ENCODE data around the gene FBXO9. TPM values are rescaled to one million over a fixed set of nuclear protein-coding genes. Genes with fewer than 3 reads are reported as not detected.
"Not testable (repeated sequence)": the region's sequence is repeated elsewhere in the genome, so short reads cannot be mapped to it uniquely, and the experiment has no call there.

FBXO9 gene
- polyA plus RNA-seq, 1 donor = 175 TPM

DNA sequence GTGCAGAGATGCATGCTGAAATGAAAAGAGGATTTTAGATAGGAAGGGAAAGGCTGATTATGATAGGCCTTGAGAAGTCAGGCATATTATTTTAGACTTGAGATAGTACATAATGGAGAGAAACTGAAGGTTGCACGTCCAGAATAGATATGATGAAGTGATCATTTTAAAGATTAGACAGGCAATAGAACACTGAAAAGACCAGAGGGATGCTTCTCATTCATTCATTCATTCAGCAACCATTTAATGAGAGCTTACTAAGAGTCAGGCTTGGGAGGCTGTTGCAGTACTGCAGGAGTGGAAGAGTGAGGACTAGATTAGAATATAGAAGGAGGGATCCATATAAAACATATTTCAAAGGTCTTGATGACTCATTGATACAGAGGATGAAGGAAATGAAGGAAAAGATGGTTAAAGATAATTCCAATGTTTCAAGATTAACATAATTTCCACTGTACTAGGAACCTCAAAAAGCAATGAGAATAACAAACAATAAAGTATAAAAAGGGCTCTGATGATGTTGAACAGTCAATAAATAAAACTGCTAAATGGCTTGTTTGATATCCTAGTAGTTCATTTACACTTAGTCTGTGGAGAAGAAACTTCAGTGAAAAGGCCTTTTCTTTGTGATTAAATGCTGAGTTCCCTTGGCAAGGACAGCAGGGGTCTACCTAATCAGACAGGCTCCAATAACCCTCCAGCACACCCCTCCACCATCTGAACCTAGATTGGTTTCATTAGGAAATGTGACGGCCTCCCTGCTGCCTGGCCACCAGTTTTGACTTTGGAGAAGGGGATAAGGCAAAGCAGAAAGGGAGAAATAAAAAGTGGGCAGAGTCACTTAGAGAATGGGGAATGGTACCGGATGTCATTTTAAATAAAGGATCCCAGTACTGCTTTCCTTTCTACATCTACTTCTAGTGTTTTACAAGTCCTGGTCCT is 5.3 kb upstream of the FBXO9 start:
- 33% methylated on average over 1 of the region's 3 CpGs for WGBS (ENCODE audit: insufficient coverage, low lambda C conversion rate)
- H3K4me1 ChIP-seq (ENCODE audit: control insufficient read depth, insufficient read depth, low read length) = peaks cover 23% of the 10 kb centered on the region
- H3K27ac ChIP-seq (ENCODE audit: low read length) = peak overlapping the region; percentile 95

DNA sequence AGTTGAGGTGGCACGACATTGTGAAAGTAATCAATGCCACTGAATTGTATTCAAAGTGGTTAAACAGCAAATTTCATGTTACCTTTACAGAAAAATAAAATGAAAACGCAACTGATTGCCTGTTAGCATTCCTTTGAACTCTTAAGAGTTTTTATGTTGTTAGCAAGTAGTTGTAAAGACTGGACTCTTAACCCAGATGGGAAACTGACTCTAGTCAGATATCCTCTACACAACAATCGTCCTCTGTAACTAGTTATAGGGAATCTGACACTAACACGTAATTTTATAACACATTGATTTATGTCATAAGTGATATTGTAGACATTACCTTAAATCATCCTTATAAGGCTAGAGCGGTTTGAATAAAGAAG is 3.0 kb upstream of the FBXO9 start:
- Histone ChIP-seq H3K36me3 (ENCODE audit: control insufficient read depth, insufficient read depth, low read length) (no peaks in the 10 kb centered on the region), H3K27ac (ENCODE audit: low read length) (peak overlapping the region; percentile 95), H3K4me1 (ENCODE audit: control insufficient read depth, insufficient read depth, low read length) (peaks cover 10% of the 10 kb centered on the region), H3K27me3 (ENCODE audit: control insufficient read depth, insufficient read depth, low read length) (no peaks in the 10 kb centered on the region), H3K4me3 (ENCODE audit: low read length) (peak overlapping the region; percentile 81), H3K9me3 (ENCODE audit: control insufficient read depth, low read depth, low read length) (no peaks in the 10 kb centered on the region)
- 0% methylated on average over 1 of the region's 5 CpGs for WGBS (ENCODE audit: insufficient coverage, low lambda C conversion rate)
- peak in 1 of 2 donors; percentile 72 for DNase-seq

More for the DNA sequence above, 5.3 kb upstream of the FBXO9 start:
- Histone ChIP-seq H3K27me3 (ENCODE audit: control insufficient read depth, insufficient read depth, low read length) (no peaks in the 10 kb centered on the region), H3K9me3 (ENCODE audit: control insufficient read depth, low read depth, low read length) (no peaks in the 10 kb centered on the region), H3K4me3 (ENCODE audit: low read length) (peak overlapping the region; percentile 81), H3K36me3 (ENCODE audit: control insufficient read depth, insufficient read depth, low read length) (no peaks in the 10 kb centered on the region)
- peak in 1 of 2 donors; percentile 33 for DNase-seq

DNA sequence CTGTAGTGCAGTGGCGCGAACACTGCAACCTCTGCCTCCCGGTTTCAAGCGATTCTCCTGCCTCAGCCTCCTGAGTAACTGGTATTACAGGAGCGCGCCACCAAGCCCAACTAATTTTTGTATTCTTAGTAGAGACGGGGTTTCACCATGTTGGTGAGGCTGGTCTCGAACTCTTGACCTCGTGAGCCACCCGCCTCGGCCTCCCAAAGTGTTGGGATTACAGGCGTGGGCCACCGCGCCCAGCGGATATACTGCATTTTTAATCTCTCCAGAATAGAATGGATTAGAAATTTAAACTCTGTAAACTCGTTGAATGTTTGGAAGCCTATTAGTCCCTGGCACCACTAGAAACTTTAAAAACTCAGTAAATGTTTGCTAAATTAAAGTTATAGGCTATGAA is 949 bp upstream of the FBXO9 start:
- not testable (repeated sequence) for H3K27me3 ChIP-seq (ENCODE audit: control insufficient read depth, insufficient read depth, low read length); H3K36me3 ChIP-seq (ENCODE audit: control insufficient read depth, insufficient read depth, low read length); H3K27ac ChIP-seq (ENCODE audit: low read length); DNase-seq; H3K9me3 ChIP-seq (ENCODE audit: control insufficient read depth, low read depth, low read length)
- no CpG with 5 or more reads among the region's 16 CpGs for WGBS (ENCODE audit: insufficient coverage, low lambda C conversion rate)
- peak overlapping the region; percentile 77 for H3K4me3 ChIP-seq (ENCODE audit: low read length)
- H3K4me1 ChIP-seq (ENCODE audit: control insufficient read depth, insufficient read depth, low read length) = peaks cover 16% of the 10 kb centered on the region

- Histone ChIP-seq H3K27ac (ENCODE audit: low read length) (peak overlapping the region; percentile 95), H3K4me3 (ENCODE audit: low read length) (peak overlapping the region; percentile 77), H3K4me1 (ENCODE audit: control insufficient read depth, insufficient read depth, low read length) (peaks cover 16% of the 10 kb centered on the region), H3K27me3 (ENCODE audit: control insufficient read depth, insufficient read depth, low read length) (no peaks in the 10 kb centered on the region), H3K36me3 (ENCODE audit: control insufficient read depth, insufficient read depth, low read length) (no peaks in the 10 kb centered on the region), H3K9me3 (ENCODE audit: control insufficient read depth, low read depth, low read length) (no peaks in the 10 kb centered on the region)
- no CpG with 5 or more reads among the region's 26 CpGs for WGBS (ENCODE audit: insufficient coverage, low lambda C conversion rate)
- DNase-seq = peak; percentile 98 to 99
Observed at GRCh38 chr6:53064726-53065265, 408 bp upstream of the FBXO9 start.

- H3K4me1 ChIP-seq (ENCODE audit: control insufficient read depth, insufficient read depth, low read length) = peaks cover 16% of the 10 kb centered on the region
- H3K27ac ChIP-seq (ENCODE audit: low read length) = peak overlapping the region; percentile 95
- H3K36me3 ChIP-seq (ENCODE audit: control insufficient read depth, insufficient read depth, low read length) = peaks cover 4% of the 10 kb centered on the region
- WGBS (ENCODE audit: insufficient coverage, low lambda C conversion rate) = no CpG with 5 or more reads among the region's 19 CpGs
- DNase-seq = peak in 1 of 2 donors; percentile 70
- peak overlapping the region; percentile 77 for H3K4me3 ChIP-seq (ENCODE audit: low read length)
- no peaks in the 10 kb centered on the region for H3K27me3 ChIP-seq (ENCODE audit: control insufficient read depth, insufficient read depth, low read length)
- H3K9me3 ChIP-seq (ENCODE audit: control insufficient read depth, low read depth, low read length) = no peaks in the 10 kb centered on the region
Observed at GRCh38 chr6:53066077-53066417, 843 bp downstream of the FBXO9 start.

DNA sequence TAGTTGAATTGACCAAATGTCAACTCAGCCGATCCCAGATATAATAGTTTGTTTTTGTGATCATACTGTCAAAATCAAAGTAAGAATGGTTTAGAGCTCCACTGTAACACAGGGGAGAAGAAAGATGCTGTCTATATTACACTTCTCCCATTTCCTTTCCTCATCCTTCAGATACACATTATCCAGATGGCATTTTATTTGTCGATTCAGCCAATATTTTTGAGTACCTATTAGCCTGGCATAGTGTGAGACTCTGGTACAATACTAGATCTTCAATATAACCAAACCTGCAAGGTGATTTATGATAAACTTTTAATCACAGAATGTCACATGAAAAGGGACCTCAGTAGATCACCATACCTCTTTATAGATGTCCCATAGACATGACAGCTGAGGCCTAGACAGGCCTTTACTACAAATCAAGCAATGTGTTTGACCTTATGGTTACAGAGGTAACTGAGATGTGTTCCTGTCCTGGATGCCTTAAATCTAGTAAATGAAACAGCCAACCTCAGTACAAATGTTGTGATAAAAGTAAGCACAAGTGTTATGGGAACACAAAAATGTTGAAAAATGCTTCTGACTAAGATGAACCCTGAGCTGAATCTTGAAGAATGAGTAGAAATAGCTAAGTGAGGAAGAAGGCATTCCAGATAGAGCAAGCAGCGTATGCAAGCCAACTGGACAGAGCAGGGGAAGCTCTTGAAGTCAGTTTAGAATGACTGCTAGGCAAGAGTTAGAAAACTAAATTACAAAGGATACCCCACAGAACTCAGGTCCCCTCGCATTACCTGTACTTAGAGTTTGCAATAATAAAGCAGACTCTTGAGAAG is 1.9 kb downstream of the FBXO9 start:
- Histone ChIP-seq H3K4me1 (ENCODE audit: control insufficient read depth, insufficient read depth, low read length) (peaks cover 16% of the 10 kb centered on the region), H3K36me3 (ENCODE audit: control insufficient read depth, insufficient read depth, low read length) (peaks cover 6% of the 10 kb centered on the region), H3K4me3 (ENCODE audit: low read length) (peak overlapping the region; percentile 77), H3K27ac (ENCODE audit: low read length) (peak overlapping the region; percentile 95), H3K9me3 (ENCODE audit: control insufficient read depth, low read depth, low read length) (no peaks in the 10 kb centered on the region), H3K27me3 (ENCODE audit: control insufficient read depth, insufficient read depth, low read length) (no peaks in the 10 kb centered on the region)
- 53% methylated on average over 3 of the region's 4 CpGs for WGBS (ENCODE audit: insufficient coverage, low lambda C conversion rate)
- peak in 1 of 2 donors; percentile 42 for DNase-seq

- 0% methylated on average over 1 of the region's 1 CpG for WGBS (ENCODE audit: insufficient coverage, low lambda C conversion rate)
- peaks cover 10% of the 10 kb centered on the region for H3K4me1 ChIP-seq (ENCODE audit: control insufficient read depth, insufficient read depth, low read length)
- peak; percentile 54 to 88 for DNase-seq
- H3K27me3 ChIP-seq (ENCODE audit: control insufficient read depth, insufficient read depth, low read length) = no peaks in the 10 kb centered on the region
- H3K4me3 ChIP-seq (ENCODE audit: low read length) = peak overlapping the region; percentile 77
- H3K27ac ChIP-seq (ENCODE audit: low read length) = peak overlapping the region; percentile 95
- peaks cover 10% of the 10 kb centered on the region for H3K36me3 ChIP-seq (ENCODE audit: control insufficient read depth, insufficient read depth, low read length)
- no peaks in the 10 kb centered on the region for H3K9me3 ChIP-seq (ENCODE audit: control insufficient read depth, low read depth, low read length)
Observed at GRCh38 chr6:53067849-53068361, 2.7 kb downstream of the FBXO9 start.

DNA sequence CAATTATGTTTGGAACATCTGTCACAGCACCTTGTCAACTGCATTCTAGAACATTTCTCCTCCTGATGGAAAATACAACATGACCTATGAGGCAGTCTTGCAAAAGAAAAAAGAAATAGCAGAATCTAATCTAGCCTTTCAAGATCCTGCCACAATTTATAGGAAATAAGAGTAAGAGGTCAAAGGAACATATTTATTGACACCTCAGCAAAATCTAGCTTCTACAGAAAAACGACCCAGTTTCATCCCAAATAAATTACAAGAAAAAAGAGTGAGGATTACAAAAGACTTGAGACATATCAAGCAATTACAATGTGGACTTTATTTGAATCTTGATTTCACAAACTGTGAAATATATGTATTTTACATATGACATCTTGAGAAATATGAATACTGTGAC is 4.2 kb downstream of the FBXO9 start:
- Histone ChIP-seq H3K4me3 (ENCODE audit: low read length) (no peak overlapping the region), H3K9me3 (ENCODE audit: control insufficient read depth, low read depth, low read length) (no peaks in the 10 kb centered on the region), H3K36me3 (ENCODE audit: control insufficient read depth, insufficient read depth, low read length) (peaks cover 18% of the 10 kb centered on the region), H3K4me1 (ENCODE audit: control insufficient read depth, insufficient read depth, low read length) (peaks cover 8% of the 10 kb centered on the region), H3K27me3 (ENCODE audit: control insufficient read depth, insufficient read depth, low read length) (no peaks in the 10 kb centered on the region), H3K27ac (ENCODE audit: low read length) (peak overlapping the region; percentile 32)
- no CpG with 5 or more reads among the region's 1 CpG for WGBS (ENCODE audit: insufficient coverage, low lambda C conversion rate)
- no peak for DNase-seq

GRCh38 chr6:53070806-53071205 is 5.6 kb downstream of the FBXO9 start:
- DNase-seq = no peak

GRCh38 chr6:53074347-53074746 is 9.1 kb downstream of the FBXO9 start:
- H3K27me3 ChIP-seq (ENCODE audit: control insufficient read depth, insufficient read depth, low read length) = no peaks in the 10 kb centered on the region
- peaks cover 47% of the 10 kb centered on the region for H3K36me3 ChIP-seq (ENCODE audit: control insufficient read depth, insufficient read depth, low read length)
- no peak overlapping the region for H3K4me3 ChIP-seq (ENCODE audit: low read length)
- no CpG with 5 or more reads among the region's 3 CpGs for WGBS (ENCODE audit: insufficient coverage, low lambda C conversion rate)
- H3K4me1 ChIP-seq (ENCODE audit: control insufficient read depth, insufficient read depth, low read length) = no peaks in the 10 kb centered on the region
- DNase-seq = no peak
- H3K9me3 ChIP-seq (ENCODE audit: control insufficient read depth, low read depth, low read length) = no peaks in the 10 kb centered on the region
- no peak overlapping the region for H3K27ac ChIP-seq (ENCODE audit: low read length)

More at GRCh38 chr6:53070806-53071205, 5.6 kb downstream of the FBXO9 start:
- no peak overlapping the region for H3K4me3 ChIP-seq (ENCODE audit: low read length)
- no peak overlapping the region for H3K27ac ChIP-seq (ENCODE audit: low read length)
- no peaks in the 10 kb centered on the region for H3K9me3 ChIP-seq (ENCODE audit: control insufficient read depth, low read depth, low read length)
- no CpG with 5 or more reads among the region's 1 CpG for WGBS (ENCODE audit: insufficient coverage, low lambda C conversion rate)
- peaks cover 8% of the 10 kb centered on the region for H3K4me1 ChIP-seq (ENCODE audit: control insufficient read depth, insufficient read depth, low read length)
- peaks cover 24% of the 10 kb centered on the region for H3K36me3 ChIP-seq (ENCODE audit: control insufficient read depth, insufficient read depth, low read length)
- no peaks in the 10 kb centered on the region for H3K27me3 ChIP-seq (ENCODE audit: control insufficient read depth, insufficient read depth, low read length)
